ENCODE measurements around the gene LGALS9.
A peak's percentile ranks its signal among the peaks of the same experiment; 100 is the strongest.
"Not testable (repeated sequence)": the region's sequence is repeated elsewhere in the genome, so short reads cannot be mapped to it uniquely, and the experiment has no call there.

The LGALS9 gene

GRCh38 chr17:27629260-27629659 is 1.7 kb upstream of the LGALS9 start:
- not testable (repeated sequence) for DNase-seq (ENCODE audit: low read depth in 2 of 2)

GRCh38 chr17:27631411-27631760 is 398 bp downstream of the LGALS9 start:
- DNase-seq (ENCODE audit: low read depth in 2 of 2), result no peak

GRCh38 chr17:27631897-27632725 is 1.1 kb downstream of the LGALS9 start:
- DNase-seq (ENCODE audit: low read depth in 2 of 2), result no peak

- not testable (repeated sequence) for DNase-seq (ENCODE audit: low read depth in 2 of 2)
These were observed 1.8 kb downstream of the LGALS9 start for GRCh38 chr17:27632766-27633165.

GRCh38 chr17:27633312-27634025 is 2.5 kb downstream of the LGALS9 start:
- no peak for DNase-seq (ENCODE audit: low read depth in 2 of 2)

GRCh38 chr17:27634026-27634335 is 3.0 kb downstream of the LGALS9 start:
- no peak for DNase-seq (ENCODE audit: low read depth in 2 of 2)

GRCh38 chr17:27634776-27635175 is 3.8 kb downstream of the LGALS9 start:
- no peak for DNase-seq (ENCODE audit: low read depth in 2 of 2)

GRCh38 chr17:27635275-27635823 is 4.4 kb downstream of the LGALS9 start:
- no peak for DNase-seq (ENCODE audit: low read depth in 2 of 2)

GRCh38 chr17:27636005-27636520 is 5.1 kb downstream of the LGALS9 start:
- not testable (repeated sequence) for DNase-seq (ENCODE audit: low read depth in 2 of 2)

GRCh38 chr17:27637818-27638217 is 6.8 kb downstream of the LGALS9 start:
- DNase-seq (ENCODE audit: low read depth in 2 of 2), result not testable (repeated sequence)

- not testable (repeated sequence) for DNase-seq (ENCODE audit: low read depth in 2 of 2)
These were observed 7.5 kb downstream of the LGALS9 start for GRCh38 chr17:27638415-27638914.

GRCh38 chr17:27640790-27641189 is 9.8 kb downstream of the LGALS9 start:
- DNase-seq (ENCODE audit: low read depth in 2 of 2), result no peak

GRCh38 chr17:27644586-27644985 is 13.6 kb downstream of the LGALS9 start:
- no peak for DNase-seq (ENCODE audit: low read depth in 2 of 2)

GRCh38 chr17:27645621-27646020 is 14.6 kb downstream of the LGALS9 start:
- not testable (repeated sequence) for DNase-seq (ENCODE audit: low read depth in 2 of 2)

- DNase-seq (ENCODE audit: low read depth in 2 of 2), result no peak
These were observed 15.2 kb downstream of the LGALS9 start for GRCh38 chr17:27646232-27646631.

- DNase-seq (ENCODE audit: low read depth in 2 of 2), result no peak
These were observed 16.8 kb downstream of the LGALS9 start for GRCh38 chr17:27647765-27648164.

- not testable (repeated sequence) for DNase-seq (ENCODE audit: low read depth in 2 of 2)
These were observed 18.2 kb downstream of the LGALS9 start for GRCh38 chr17:27649111-27649571.

GRCh38 chr17:27649929-27650328 is 18.9 kb downstream of the LGALS9 start:
- no peak for DNase-seq (ENCODE audit: low read depth in 2 of 2)

GRCh38 chr17:27650836-27651235 is 19.8 kb downstream of the LGALS9 start:
- DNase-seq (ENCODE audit: low read depth in 2 of 2), result no peak

GRCh38 chr17:27651411-27652345 is 20.7 kb downstream of the LGALS9 start:
- peak; percentile 36 to 41 for DNase-seq (ENCODE audit: low read depth in 2 of 2)

GRCh38 chr17:27653449-27653971 is 22.5 kb downstream of the LGALS9 start:
- not testable (repeated sequence) for DNase-seq (ENCODE audit: low read depth in 2 of 2)

All from stimulated activated CD8-positive, alpha-beta memory T cell treated with anti-CD3 and anti-CD28 coated beads, Interleukin-7, amount 100 ng/mL, for 1 hour (primary cell).